Lower leg skin (tissue), 3 donors: ENCODE data around the gene SH3RF3.

Source experiments
- CTCF ChIP-seq, 3 donors: fragments of 450-650 bp; IDR thresholded peaks; one replicate each; pipeline ENCODE4 v1.5.1; 2016; ENCODE audit warnings: antibody characterized with exemption in 3 of 3, mild to moderate bottlenecking in 3 of 3, moderate library complexity in 2 of 3
- POLR2A ChIP-seq, 2 donors: fragments of 450-650 bp; IDR thresholded peaks; one replicate each; pipeline ENCODE4 v1.6.1; 2016 to 2017; ENCODE audit warnings: antibody characterized with exemption in 2 of 2, mild to moderate bottlenecking in 1 of 2, moderate library complexity in 1 of 2

GRCh38 chr2:109322641-109323040, 193.6 kb downstream of the SH3RF3 start:
- no peak for TF ChIP-seq CTCF (IDR thresholded peaks at IDR 0.05)
- TF ChIP-seq POLR2A (IDR thresholded peaks at IDR 0.05), result no peak
